ENCODE data around the gene NUBP2.

Gene NUBP2

GRCh38 chr16:1768061-1768766 is 14.5 kb upstream of the NUBP2 start:
- Histone ChIP-seq H3K36me3 (ENCODE audit: insufficient read depth, low read length) (peaks cover 27% of the 10 kb centered on the region), H3K27ac (ENCODE audit: low read depth, low read length) (no peak overlapping the region), H3K4me3 (ENCODE audit: low read length) (no peak overlapping the region), H3K9me3 (ENCODE audit: insufficient read depth, low read depth, low read length) (no peaks in the 10 kb centered on the region), H3K27me3 (ENCODE audit: insufficient read depth, low read length) (no peaks in the 10 kb centered on the region), H3K4me1 (ENCODE audit: insufficient read depth, low read length) (no peaks in the 10 kb centered on the region), H3K9ac (ENCODE audit: low read depth, low read length) (no peak overlapping the region)
- WGBS = 92% methylated on average over 41 of the region's 41 CpGs

DNA sequence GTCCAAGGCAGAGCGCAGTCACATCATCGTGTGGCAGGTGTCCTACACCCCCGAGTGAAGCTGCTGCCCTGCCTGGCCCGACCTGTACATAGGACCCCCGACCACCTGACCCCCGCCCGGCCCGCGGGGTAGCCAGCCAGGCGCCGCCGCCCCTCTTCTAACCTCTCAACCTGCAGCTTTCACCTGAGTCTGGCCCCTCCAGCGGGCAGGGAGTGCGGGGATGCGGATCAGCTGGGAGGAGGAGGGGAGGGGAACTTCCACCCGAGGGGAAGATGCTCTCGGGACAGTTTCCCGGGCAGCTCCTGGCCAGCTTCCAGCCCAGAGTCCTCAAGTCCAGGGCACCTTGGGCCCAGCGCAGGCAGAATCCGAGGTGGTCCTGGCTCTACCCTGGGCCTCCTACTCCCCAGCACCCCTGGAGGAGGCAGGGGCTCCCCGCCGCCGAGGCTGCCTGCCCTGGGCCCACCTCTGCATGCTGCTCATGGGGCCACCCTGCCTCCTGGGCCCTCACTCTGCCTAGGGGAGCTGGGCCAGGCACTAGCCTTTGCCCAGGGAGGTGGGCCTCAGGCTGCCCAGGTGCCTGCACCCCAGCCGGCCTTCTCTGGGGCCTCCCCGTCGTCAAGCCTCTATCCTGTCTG is 13.9 kb upstream of the NUBP2 start:
- Histone ChIP-seq H3K9ac (ENCODE audit: low read depth, low read length) (no peak overlapping the region), H3K9me3 (ENCODE audit: insufficient read depth, low read depth, low read length) (no peaks in the 10 kb centered on the region), H3K27me3 (ENCODE audit: insufficient read depth, low read length) (no peaks in the 10 kb centered on the region), H3K4me3 (ENCODE audit: low read length) (no peak overlapping the region), H3K36me3 (ENCODE audit: insufficient read depth, low read length) (peaks cover 27% of the 10 kb centered on the region), H3K4me1 (ENCODE audit: insufficient read depth, low read length) (no peaks in the 10 kb centered on the region), H3K27ac (ENCODE audit: low read depth, low read length) (no peak overlapping the region)
- 95% methylated on average over 26 of the region's 26 CpGs for WGBS

GRCh38 chr16:1769402-1770300 is 13.1 kb upstream of the NUBP2 start:
- Histone ChIP-seq H3K27me3 (ENCODE audit: insufficient read depth, low read length) (no peaks in the 10 kb centered on the region), H3K4me1 (ENCODE audit: insufficient read depth, low read length) (no peaks in the 10 kb centered on the region; the same call in 1 of the 2 replicates), H3K27ac (ENCODE audit: low read depth, low read length) (peak overlapping the region; percentile 49; the same call in 1 of the 2 replicates), H3K36me3 (ENCODE audit: insufficient read depth, low read length) (peaks cover 27% of the 10 kb centered on the region), H3K9me3 (ENCODE audit: insufficient read depth, low read depth, low read length) (no peaks in the 10 kb centered on the region), H3K4me3 (ENCODE audit: low read length) (peak overlapping the region; percentile 93), H3K9ac (ENCODE audit: low read depth, low read length) (no peak overlapping the region)
- 90% methylated on average over 27 of the region's 27 CpGs for WGBS

GRCh38 chr16:1770328-1771187 is 12.2 kb upstream of the NUBP2 start:
- peak overlapping the region; percentile 86 for H3K27ac ChIP-seq (ENCODE audit: low read depth, low read length)
- no peaks in the 10 kb centered on the region; the same call in 1 of the 2 replicates for H3K4me1 ChIP-seq (ENCODE audit: insufficient read depth, low read length)
- WGBS = 17% methylated on average over 81 of the region's 81 CpGs
- H3K27me3 ChIP-seq (ENCODE audit: insufficient read depth, low read length) = no peaks in the 10 kb centered on the region
- no peaks in the 10 kb centered on the region for H3K9me3 ChIP-seq (ENCODE audit: insufficient read depth, low read depth, low read length)
- H3K36me3 ChIP-seq (ENCODE audit: insufficient read depth, low read length) = peaks cover 25% of the 10 kb centered on the region
- peak overlapping the region; percentile 93 for H3K4me3 ChIP-seq (ENCODE audit: low read length)
- peak overlapping the region; percentile 90 for H3K9ac ChIP-seq (ENCODE audit: low read depth, low read length)

DNA sequence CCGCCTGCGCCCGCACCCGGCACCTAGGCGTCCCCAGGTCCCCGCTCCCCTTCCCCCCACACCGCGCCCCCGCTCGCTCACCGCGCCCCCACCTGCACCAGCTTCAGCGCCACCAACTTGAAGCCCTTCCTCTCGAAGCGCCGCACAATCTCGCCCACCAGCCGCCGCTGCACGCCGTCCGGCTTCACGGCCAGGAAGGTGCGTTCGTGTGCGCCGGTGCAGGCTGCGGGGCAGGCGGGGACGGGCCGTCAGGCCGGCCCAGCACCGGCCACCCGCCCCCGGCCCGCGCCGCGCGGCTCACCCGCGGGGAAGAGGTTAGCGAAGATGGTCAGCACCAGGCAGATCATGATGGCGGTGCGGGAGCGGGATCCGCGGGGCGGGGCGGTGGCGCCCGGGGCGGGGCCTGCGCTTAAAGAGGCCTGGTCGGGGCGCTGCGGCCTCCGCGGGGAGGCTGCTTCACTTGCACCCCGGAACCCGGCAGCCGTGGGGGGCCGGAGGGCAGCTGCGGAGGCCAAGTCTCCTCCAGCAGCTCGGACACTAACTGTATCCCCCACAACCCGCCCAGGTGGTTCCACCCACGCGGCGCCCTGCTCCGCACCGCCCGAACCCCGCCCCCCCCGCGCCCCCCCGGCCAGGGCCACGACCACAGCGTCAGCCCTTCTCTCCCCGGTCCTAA is 11.4 kb upstream of the NUBP2 start, which contains the start of gene NME3:
Gene NME3 (minus strand): TSS at position 356 of the 676 bp plus-strand sequence. CDS start 9 bp downstream, at position 347.
- WGBS = under 1% methylated on average over 75 of the region's 79 CpGs
- Histone ChIP-seq H3K4me1 (ENCODE audit: insufficient read depth, low read length) (no peaks in the 10 kb centered on the region; the same call in 1 of the 2 replicates), H3K9me3 (ENCODE audit: insufficient read depth, low read depth, low read length) (no peaks in the 10 kb centered on the region), H3K27me3 (ENCODE audit: insufficient read depth, low read length) (no peaks in the 10 kb centered on the region), H3K36me3 (ENCODE audit: insufficient read depth, low read length) (peaks cover 33% of the 10 kb centered on the region), H3K9ac (ENCODE audit: low read depth, low read length) (peak within 1 kb of the TSS; percentile 98), H3K4me3 (ENCODE audit: low read length) (peak within 1 kb of the TSS; percentile 93), H3K27ac (ENCODE audit: low read depth, low read length) (peak within 1 kb of the TSS; percentile 86)

- H3K9ac ChIP-seq (ENCODE audit: low read depth, low read length) = peak overlapping the region; percentile 98
- peak overlapping the region; percentile 93 for H3K4me3 ChIP-seq (ENCODE audit: low read length)
- peak overlapping the region; percentile 86 for H3K27ac ChIP-seq (ENCODE audit: low read depth, low read length)
- H3K27me3 ChIP-seq (ENCODE audit: insufficient read depth, low read length) = no peaks in the 10 kb centered on the region
- no peaks in the 10 kb centered on the region for H3K9me3 ChIP-seq (ENCODE audit: insufficient read depth, low read depth, low read length)
- 2% methylated on average over 22 of the region's 22 CpGs for WGBS
- H3K36me3 ChIP-seq (ENCODE audit: insufficient read depth, low read length) = peaks cover 36% of the 10 kb centered on the region
- H3K4me1 ChIP-seq (ENCODE audit: insufficient read depth, low read length) = no peaks in the 10 kb centered on the region; the same call in 1 of the 2 replicates
These were observed 10.8 kb upstream of the NUBP2 start for GRCh38 chr16:1771864-1772361.

DNA sequence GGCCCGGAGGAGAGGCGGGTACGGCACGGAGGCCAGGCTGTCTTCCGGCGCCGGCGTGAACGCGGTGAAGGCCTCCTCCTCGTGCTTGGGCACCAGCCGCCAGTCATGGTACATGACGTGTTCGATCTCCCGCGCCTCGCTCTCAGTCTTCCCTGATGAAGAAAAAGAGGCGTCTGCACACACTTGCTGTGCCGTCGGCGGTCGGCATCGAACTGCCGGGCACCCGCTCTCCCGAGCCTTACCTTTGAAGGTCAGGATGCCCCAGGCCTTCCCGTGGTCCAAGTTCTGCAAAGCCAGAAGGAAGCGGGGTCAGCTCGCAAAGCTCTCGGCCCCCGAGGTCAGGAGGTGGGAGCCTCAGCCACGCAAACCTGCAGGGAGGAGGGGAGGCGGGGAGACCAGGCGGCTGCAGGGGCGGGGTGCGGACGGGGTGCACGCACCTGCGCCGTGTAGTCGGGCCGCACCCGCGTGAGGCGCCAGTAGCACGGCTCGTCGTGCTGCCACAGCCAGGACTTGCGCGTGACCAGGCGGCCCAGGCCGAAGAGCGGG is 10.3 kb upstream of the NUBP2 start, which contains the start of gene EME2:
Gene EME2 (plus strand): TSS at position 449 of the 546 bp plus-strand sequence. CDS start 418 bp downstream, outside the sequence.
- WGBS = 1% methylated on average over 53 of the region's 53 CpGs
- Histone ChIP-seq H3K4me3 (ENCODE audit: low read length) (peak within 1 kb of the TSS; percentile 93), H3K4me1 (ENCODE audit: insufficient read depth, low read length) (no peaks in the 10 kb centered on the region; the same call in 1 of the 2 replicates), H3K9ac (ENCODE audit: low read depth, low read length) (peak within 1 kb of the TSS; percentile 98), H3K27me3 (ENCODE audit: insufficient read depth, low read length) (no peaks in the 10 kb centered on the region), H3K9me3 (ENCODE audit: insufficient read depth, low read depth, low read length) (no peaks in the 10 kb centered on the region), H3K27ac (ENCODE audit: low read depth, low read length) (peak within 1 kb of the TSS; percentile 86), H3K36me3 (ENCODE audit: insufficient read depth, low read length) (peaks cover 36% of the 10 kb centered on the region)

GRCh38 chr16:1772908-1773702 is 9.7 kb upstream of the NUBP2 start, which contains the start of gene MRPS34:
MRPS34 (minus strand) TSS chr16:1773134; CDS start chr16:1773119, 15 bp downstream.
- Histone ChIP-seq H3K4me3 (ENCODE audit: low read length) (peak within 1 kb of the TSS; percentile 93), H3K36me3 (ENCODE audit: insufficient read depth, low read length) (peaks cover 33% of the 10 kb centered on the region), H3K4me1 (ENCODE audit: insufficient read depth, low read length) (no peaks in the 10 kb centered on the region; the same call in 1 of the 2 replicates), H3K9me3 (ENCODE audit: insufficient read depth, low read depth, low read length) (no peaks in the 10 kb centered on the region), H3K9ac (ENCODE audit: low read depth, low read length) (peak within 1 kb of the TSS; percentile 98), H3K27me3 (ENCODE audit: insufficient read depth, low read length) (no peaks in the 10 kb centered on the region), H3K27ac (ENCODE audit: low read depth, low read length) (peak within 1 kb of the TSS; percentile 86)
- under 1% methylated on average over 108 of the region's 108 CpGs for WGBS
